Measurements from ENCODE around the gene NAA16.
A peak's percentile ranks its signal among the peaks of the same experiment; 100 is the strongest.

Gene NAA16

DNA sequence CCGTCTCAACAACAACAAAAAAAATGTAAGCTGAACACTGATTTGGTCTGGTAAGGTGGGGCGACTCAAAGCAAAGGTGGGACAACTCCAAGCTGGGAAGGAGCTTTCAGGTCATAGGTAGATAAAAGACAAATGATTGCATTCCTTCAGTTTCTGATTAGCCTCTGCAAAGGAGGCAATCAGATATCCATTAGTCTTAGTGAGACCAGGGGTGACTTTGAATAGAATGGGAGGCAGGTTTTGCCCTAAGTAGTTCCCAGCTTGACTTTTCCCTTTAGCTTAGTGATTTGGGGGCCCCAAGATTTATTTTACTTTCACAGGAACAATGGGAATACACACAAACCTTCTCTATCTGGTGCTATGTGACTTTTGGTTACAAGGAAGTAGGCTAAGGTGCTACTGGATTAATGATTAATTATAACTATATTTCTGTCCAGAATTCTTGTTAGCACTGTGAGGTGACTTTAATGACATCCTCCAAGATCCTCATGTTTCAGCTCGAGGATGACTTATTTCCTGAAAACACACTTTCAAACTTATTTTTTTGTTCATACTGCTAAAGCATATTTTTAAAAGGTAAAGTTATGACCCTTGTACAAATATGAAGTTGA lies 37.1 kb upstream of the NAA16 start:
- TF ChIP-seq CEBPB (IDR thresholded peaks at IDR 0.05) (no peak), ZBTB7A (IDR thresholded peaks at IDR 0.05; ENCODE audit: low read depth) (no peak), TCF12 (IDR thresholded peaks at IDR 0.05; ENCODE audit: low read depth) (no peak), TEAD4 (IDR thresholded peaks at IDR 0.05) (no peak), YY1 (IDR thresholded peaks at IDR 0.05; ENCODE audit: low read depth) (no peak), FOXM1 (IDR thresholded peaks at IDR 0.05; ENCODE audit: borderline replicate concordance, low read depth) (no peak), EGR1 (IDR thresholded peaks at IDR 0.05) (no peak), CREB1 (IDR thresholded peaks at IDR 0.05; ENCODE audit: low read depth) (no peak), NFIC (IDR thresholded peaks at IDR 0.05) (no peak), EP300 (IDR thresholded peaks at IDR 0.05; ENCODE audit: borderline replicate concordance) (no peak), RAD21 (IDR thresholded peaks at IDR 0.05; ENCODE audit: low read depth) (no peak), TAF1 (IDR thresholded peaks at IDR 0.05; ENCODE audit: low read depth) (no peak)
- TF ChIP-seq, protein P1, sequence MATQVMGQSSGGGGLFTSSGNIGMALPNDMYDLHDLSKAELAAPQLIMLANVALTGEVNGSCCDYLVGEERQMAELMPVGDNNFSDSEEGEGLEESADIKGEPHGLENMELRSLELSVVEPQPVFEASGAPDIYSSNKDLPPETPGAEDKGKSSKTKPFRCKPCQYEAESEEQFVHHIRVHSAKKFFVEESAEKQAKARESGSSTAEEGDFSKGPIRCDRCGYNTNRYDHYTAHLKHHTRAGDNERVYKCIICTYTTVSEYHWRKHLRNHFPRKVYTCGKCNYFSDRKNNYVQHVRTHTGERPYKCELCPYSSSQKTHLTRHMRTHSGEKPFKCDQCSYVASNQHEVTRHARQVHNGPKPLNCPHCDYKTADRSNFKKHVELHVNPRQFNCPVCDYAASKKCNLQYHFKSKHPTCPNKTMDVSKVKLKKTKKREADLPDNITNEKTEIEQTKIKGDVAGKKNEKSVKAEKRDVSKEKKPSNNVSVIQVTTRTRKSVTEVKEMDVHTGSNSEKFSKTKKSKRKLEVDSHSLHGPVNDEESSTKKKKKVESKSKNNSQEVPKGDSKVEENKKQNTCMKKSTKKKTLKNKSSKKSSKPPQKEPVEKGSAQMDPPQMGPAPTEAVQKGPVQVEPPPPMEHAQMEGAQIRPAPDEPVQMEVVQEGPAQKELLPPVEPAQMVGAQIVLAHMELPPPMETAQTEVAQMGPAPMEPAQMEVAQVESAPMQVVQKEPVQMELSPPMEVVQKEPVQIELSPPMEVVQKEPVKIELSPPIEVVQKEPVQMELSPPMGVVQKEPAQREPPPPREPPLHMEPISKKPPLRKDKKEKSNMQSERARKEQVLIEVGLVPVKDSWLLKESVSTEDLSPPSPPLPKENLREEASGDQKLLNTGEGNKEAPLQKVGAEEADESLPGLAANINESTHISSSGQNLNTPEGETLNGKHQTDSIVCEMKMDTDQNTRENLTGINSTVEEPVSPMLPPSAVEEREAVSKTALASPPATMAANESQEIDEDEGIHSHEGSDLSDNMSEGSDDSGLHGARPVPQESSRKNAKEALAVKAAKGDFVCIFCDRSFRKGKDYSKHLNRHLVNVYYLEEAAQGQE (IDR thresholded peaks at IDR 0.05; ENCODE audit: low read depth), result no peak
- TF ChIP-seq, protein P2, sequence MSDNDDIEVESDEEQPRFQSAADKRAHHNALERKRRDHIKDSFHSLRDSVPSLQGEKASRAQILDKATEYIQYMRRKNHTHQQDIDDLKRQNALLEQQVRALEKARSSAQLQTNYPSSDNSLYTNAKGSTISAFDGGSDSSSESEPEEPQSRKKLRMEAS (IDR thresholded peaks at IDR 0.05), result no peak
- TF ChIP-seq, protein P3, sequence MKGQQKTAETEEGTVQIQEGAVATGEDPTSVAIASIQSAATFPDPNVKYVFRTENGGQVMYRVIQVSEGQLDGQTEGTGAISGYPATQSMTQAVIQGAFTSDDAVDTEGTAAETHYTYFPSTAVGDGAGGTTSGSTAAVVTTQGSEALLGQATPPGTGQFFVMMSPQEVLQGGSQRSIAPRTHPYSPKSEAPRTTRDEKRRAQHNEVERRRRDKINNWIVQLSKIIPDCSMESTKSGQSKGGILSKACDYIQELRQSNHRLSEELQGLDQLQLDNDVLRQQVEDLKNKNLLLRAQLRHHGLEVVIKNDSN (IDR thresholded peaks at IDR 0.05), result no peak

DNA sequence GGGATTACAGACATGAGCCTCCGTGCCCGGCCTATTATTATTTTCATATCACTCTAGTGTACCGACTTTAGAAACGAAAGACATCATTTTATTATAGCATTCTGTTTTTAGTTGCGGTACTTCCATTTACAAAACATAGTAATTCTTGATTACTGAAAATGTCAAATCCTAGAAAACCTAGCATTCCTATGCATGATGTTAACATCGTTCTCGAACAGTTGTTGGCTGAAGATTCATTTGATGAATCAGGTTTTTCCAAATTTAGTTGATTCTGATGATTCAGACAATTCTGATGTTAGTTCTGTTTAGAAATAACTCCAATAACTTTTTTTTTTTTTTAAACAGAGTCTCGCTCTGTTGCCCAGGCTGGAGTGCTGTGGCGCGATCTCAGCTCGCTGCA lies 36.2 kb upstream of the NAA16 start:
- no peak for TF ChIP-seq EP300 (IDR thresholded peaks at IDR 0.05; ENCODE audit: borderline replicate concordance)
- no peak for TF ChIP-seq RAD21 (IDR thresholded peaks at IDR 0.05; ENCODE audit: low read depth)
- TF ChIP-seq, protein P1 (IDR thresholded peaks at IDR 0.05; ENCODE audit: low read depth), result no peak
- TF ChIP-seq, protein P3 (IDR thresholded peaks at IDR 0.05), result no peak
- TF ChIP-seq, protein P2 (IDR thresholded peaks at IDR 0.05), result no peak

DNA sequence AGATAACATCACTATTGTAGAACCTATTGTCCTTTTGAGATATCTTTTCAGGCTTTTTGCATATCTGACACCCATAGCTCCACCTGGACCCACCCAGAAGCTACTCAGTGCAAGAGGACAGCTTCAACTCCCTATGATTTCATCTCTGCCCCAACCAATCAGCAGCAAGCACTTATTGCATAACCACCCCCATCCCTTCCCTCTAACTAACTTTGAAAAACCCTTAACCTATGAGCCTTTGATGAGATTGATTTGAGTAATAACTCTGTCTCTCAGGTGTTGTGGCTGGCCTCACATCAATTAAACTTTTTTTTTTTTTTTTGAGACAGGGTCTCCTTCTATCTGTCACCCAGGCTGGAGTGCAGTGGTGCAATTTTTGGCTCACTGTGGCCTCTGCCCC lies 34.2 kb upstream of the NAA16 start:
- no peak for TF ChIP-seq TCF12 (IDR thresholded peaks at IDR 0.05; ENCODE audit: low read depth)
- TF ChIP-seq CEBPB (IDR thresholded peaks at IDR 0.05), result peak; percentile 29; the same call in 1 of the 2 replicates
- no peak for TF ChIP-seq TAF1 (IDR thresholded peaks at IDR 0.05; ENCODE audit: low read depth)

DNA sequence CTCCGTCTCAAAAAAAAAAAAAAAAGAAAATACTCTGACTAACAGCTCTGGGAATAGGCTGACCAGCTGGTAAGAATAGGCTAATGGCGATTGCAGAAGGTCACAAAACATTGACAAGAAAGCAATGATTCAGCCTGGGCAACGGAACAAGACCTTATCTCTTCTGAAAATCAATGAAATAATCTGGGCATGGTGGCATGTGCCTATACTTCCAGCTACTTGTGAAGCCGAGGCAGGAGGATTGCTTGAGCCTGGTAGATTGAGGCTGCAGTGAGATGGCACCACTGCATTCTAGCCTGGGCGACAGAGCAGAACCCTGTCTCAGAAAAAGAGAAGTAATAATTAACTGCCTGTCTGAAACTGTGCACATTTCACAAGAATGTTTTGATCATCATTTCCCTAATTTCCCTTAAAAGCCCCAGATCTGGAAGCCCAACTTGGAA lies 28.9 kb upstream of the NAA16 start:
- no peak for TF ChIP-seq YY1 (IDR thresholded peaks at IDR 0.05; ENCODE audit: low read depth)
- no peak for TF ChIP-seq EGR1 (IDR thresholded peaks at IDR 0.05)
- no peak for TF ChIP-seq TEAD4 (IDR thresholded peaks at IDR 0.05)
- no peak for TF ChIP-seq TAF1 (IDR thresholded peaks at IDR 0.05; ENCODE audit: low read depth)
- TF ChIP-seq CEBPB (IDR thresholded peaks at IDR 0.05), result no peak
- TF ChIP-seq ZBTB7A (IDR thresholded peaks at IDR 0.05; ENCODE audit: low read depth), result no peak
- TF ChIP-seq, protein P2 (IDR thresholded peaks at IDR 0.05), result no peak
- TF ChIP-seq EP300 (IDR thresholded peaks at IDR 0.05; ENCODE audit: borderline replicate concordance), result no peak
- no peak for TF ChIP-seq NFIC (IDR thresholded peaks at IDR 0.05)
- TF ChIP-seq, protein P3 (IDR thresholded peaks at IDR 0.05), result no peak
- no peak for TF ChIP-seq FOXM1 (IDR thresholded peaks at IDR 0.05; ENCODE audit: borderline replicate concordance, low read depth)
- no peak for TF ChIP-seq RAD21 (IDR thresholded peaks at IDR 0.05; ENCODE audit: low read depth)

DNA sequence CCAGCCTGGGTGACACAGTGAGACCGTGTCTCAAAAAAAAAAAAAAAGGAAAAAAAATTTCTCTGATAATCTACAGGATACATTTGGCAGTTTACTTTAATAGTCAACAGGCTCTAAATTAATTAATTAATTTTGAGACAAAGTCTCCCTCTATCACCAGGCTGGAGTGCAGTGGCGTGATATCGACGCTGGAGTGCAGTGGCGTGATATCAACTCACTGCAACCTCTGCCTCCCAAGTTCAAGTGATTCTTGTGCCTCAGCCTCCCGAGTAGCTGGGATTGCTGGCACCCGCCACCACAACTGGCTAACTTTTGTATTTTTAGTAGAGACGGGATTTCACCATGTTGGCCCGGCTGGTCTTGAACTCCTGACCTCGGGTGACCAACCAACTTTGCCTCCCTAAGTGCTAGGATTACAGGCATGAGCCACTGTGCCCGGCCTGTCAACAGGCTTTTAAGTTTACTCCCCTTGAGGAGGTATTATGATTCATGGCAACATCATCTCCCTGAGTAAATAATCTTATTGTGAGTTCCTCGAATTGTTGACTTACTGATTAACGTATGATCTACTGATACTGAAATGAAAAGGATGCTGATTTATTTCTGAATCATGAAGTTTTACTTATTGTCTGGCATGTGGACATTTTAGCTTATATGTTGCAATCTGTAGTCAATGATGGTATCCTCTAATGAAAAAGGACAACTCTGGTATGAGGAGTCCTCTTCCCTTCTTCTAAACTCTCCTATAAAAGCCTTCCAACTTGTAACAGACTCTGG lies 26.4 kb upstream of the NAA16 start:
- TF ChIP-seq, protein P3 (IDR thresholded peaks at IDR 0.05), result no peak
- TF ChIP-seq EP300 (IDR thresholded peaks at IDR 0.05; ENCODE audit: borderline replicate concordance), result no peak

Data from Ishikawa (cell line).